GM12872 (cell line): ENCODE data around the gene CNOT8.

ENCODE experiments used
- CTCF ChIP-seq: IDR thresholded peaks from 3 replicates; pipeline ENCODE4 v1.5.1; 2011; ENCODE audit warnings: low read depth, mild to moderate bottlenecking, low read length, moderate library complexity; ENCODE audit not compliant: insufficient read depth

CNOT8 gene

GRCh38 chr5:154898210-154898609 lies 39.8 kb downstream of the CNOT8 start:
- TF ChIP-seq CTCF = no peak

- no peak for TF ChIP-seq CTCF
These were observed 40.9 kb downstream of the CNOT8 start for GRCh38 chr5:154899151-154899816.

GRCh38 chr5:154900066-154900465 lies 41.6 kb downstream of the CNOT8 start:
- TF ChIP-seq CTCF = no peak

GRCh38 chr5:154901276-154901675 lies 42.8 kb downstream of the CNOT8 start:
- TF ChIP-seq CTCF = no peak

- TF ChIP-seq CTCF = no peak
These were observed 43.5 kb downstream of the CNOT8 start for GRCh38 chr5:154901913-154902312.

- no peak for TF ChIP-seq CTCF
These were observed 58.4 kb downstream of the CNOT8 start for GRCh38 chr5:154916874-154917273.

- no peak for TF ChIP-seq CTCF
These were observed 59.3 kb downstream of the CNOT8 start for GRCh38 chr5:154917757-154918156.
